CD4-positive, alpha-beta T cell (primary cell): ENCODE measurements around the gene SLC36A3. TPM values are rescaled to one million over a fixed set of nuclear protein-coding genes. Genes with fewer than 3 reads are reported as not detected.

ENCODE experiments used
- ATAC-seq: fragments of 200-7000 bp; cut with Tn5 transposase; one replicate; pipeline ENCODE4 v1.10.0; 2022; ENCODE audit warnings: mild to moderate bottlenecking; ENCODE audit not compliant: poor library complexity
- CTCF ChIA-PET: fragments of 350-600 bp; sonication (Branson Sonifier 250); formaldehyde crosslinking; loops from one replicate; lab custom pipeline; 2021; ENCODE audit warnings: antibody characterized with exemption, inconsistent platforms; lab: Charles Lee
- POLR2A ChIA-PET: fragments of 350-600 bp; sonication (Branson Sonifier 250); formaldehyde crosslinking; loops from one replicate; lab custom pipeline; 2021; ENCODE audit warnings: antibody characterized with exemption, inconsistent platforms; lab: Charles Lee
- DNase-seq, 14 experiments: peaks; one replicate each; pipeline ENCODE4 v3.0.0-alpha.2; 2013 to 2020; ENCODE audit warnings: mixed read lengths in 2 of 14
- H3K27ac ChIP-seq, 2 donors: one replicate each; pipeline versions ENCODE4 v1.5.1 to v1.7.0; 2013; ENCODE audit warnings: low read length in 2 of 2, low read depth in 1 of 2, mild to moderate bottlenecking in 1 of 2
- H3K27me3 ChIP-seq, 2 experiments: 1 replicate in 1 of 2; 2 replicates in 1 of 2; pipeline versions ENCODE4 v1.6.1 to v1.7.0; 2013; ENCODE audit warnings: low read length in 2 of 2, control low read depth in 1 of 2, mild to moderate bottlenecking in 1 of 2, moderate library complexity in 1 of 2; ENCODE audit not compliant: insufficient read depth in 2 of 2, control insufficient read depth in 1 of 2
- H3K36me3 ChIP-seq: one replicate; pipeline ENCODE4 v1.6.1; 2013; ENCODE audit warnings: low read length, control low read depth; ENCODE audit not compliant: insufficient read depth
- H3K4me1 ChIP-seq: one replicate; pipeline ENCODE4 v1.6.1; 2013; ENCODE audit warnings: low read length, control low read depth; ENCODE audit not compliant: insufficient read depth
- H3K4me3 ChIP-seq: one replicate; pipeline ENCODE4 v1.5.1; 2013; ENCODE audit warnings: mild to moderate bottlenecking, low read length, moderate library complexity
- H3K9me3 ChIP-seq, 2 experiments: 1 replicate in 1 of 2; 2 replicates in 1 of 2; pipeline versions ENCODE4 v1.6.1 to v1.7.0; 2013; ENCODE audit warnings: low read length in 2 of 2, mild to moderate bottlenecking in 2 of 2, control low read depth in 1 of 2, moderate library complexity in 1 of 2; ENCODE audit not compliant: control insufficient read depth in 1 of 2, insufficient read depth in 1 of 2
- H3K27ac Mint-ChIP-seq: one replicate; pipeline ENCODE4 v1.8.0; 2020; ENCODE audit warnings: mixed read lengths
- H3K27me3 Mint-ChIP-seq: one replicate; pipeline ENCODE4 v1.8.0; 2021; ENCODE audit warnings: mixed read lengths
- H3K36me3 Mint-ChIP-seq: one replicate; pipeline ENCODE4 v1.8.0; 2021; ENCODE audit warnings: low read depth, mixed read lengths
- H3K4me1 Mint-ChIP-seq: one replicate; pipeline ENCODE4 v1.8.0; 2021; ENCODE audit warnings: low read depth, mixed read lengths
- H3K4me3 Mint-ChIP-seq: one replicate; pipeline ENCODE4 v1.8.0; 2020; ENCODE audit warnings: mild to moderate bottlenecking, mixed read lengths
- H3K9me3 Mint-ChIP-seq: one replicate; pipeline ENCODE4 v1.8.0; 2020; ENCODE audit warnings: mixed read lengths
- intact Hi-C, 2 experiments: fragments of 100-400 bp; cut with DNase I in 1 of 2; cut with micrococcal nuclease in 1 of 2; formaldehyde crosslinking; loops; one replicate each; pipeline versions ENCODE4 v1.15.1 to v1.9.0; 2023 to 2025; cut with DNase I, micrococcal nuclease
- total RNA-seq, 174 experiments: library from RNA in 2 of 174; stranded (reverse) in 2 of 174; gene quantifications; one replicate each; pipeline ENCODE4 v1.2.3 and lab custom pipeline; 2021 to 2026
- TF ChIP-seq, protein P1 (sequence below): fragments of 200-600 bp; IDR thresholded peaks from one replicate; pipeline ENCODE4 v1.8.0; 2022; ENCODE audit warnings: antibody characterized with exemption, mild to moderate bottlenecking

SLC36A3 gene
- total RNA-seq, 2 experiments from 2014 or later: not detected

DNA sequence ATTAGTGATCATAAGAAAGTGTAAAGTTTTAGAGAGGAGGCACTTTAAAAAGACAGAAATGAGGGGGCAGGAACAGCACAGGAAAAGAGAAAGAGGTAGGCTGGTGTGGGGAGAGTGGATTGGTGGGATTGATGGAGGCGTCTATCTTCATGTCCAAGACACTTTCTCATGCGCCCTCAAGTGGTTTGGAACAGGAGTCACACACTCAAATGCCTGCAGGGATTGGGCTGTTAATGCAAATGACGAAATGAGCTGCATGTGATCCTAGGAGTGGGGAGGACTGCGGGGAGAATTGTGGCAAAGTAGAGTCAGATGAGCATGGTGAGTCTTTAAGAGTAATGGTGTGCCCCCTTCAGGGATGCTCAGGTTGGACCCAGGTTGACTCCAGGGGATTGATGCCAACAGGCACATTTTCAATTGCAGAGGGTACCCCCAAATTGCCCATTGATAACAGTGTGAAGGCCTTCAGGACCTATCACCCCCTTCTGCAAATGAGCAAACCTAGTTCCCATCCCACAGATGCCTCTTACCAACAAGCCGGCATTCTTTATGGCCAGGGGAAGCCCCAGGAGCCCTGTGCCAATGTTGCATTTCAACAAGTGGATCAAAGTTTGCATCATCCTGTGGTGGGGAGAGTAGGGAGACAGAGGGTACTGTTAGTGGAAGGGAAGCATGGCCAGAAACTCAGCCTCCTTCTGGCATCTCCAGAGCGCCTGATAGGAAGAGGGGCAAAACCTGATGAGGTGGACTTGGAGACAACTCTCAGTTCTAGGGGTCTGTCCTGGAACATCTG lies 5.3 kb downstream of the SLC36A3 start:
- intact Hi-C loops: no loop called here
- ChIA-PET CTCF (interaction anchor here (1.2 kb wide), 1 partner anchor 18 kb away, joined by 4 read pairs; no protein-coding TSS in a partner anchor), POLR2A (no interaction called here)
- Histone ChIP-seq H3K9me3 (no peaks in the 10 kb centered on the region), H3K4me1 (no peaks in the 10 kb centered on the region), H3K27me3 (peaks cover 7 to 12% of the 10 kb centered on the region in 2 experiments), H3K27ac (no peak overlapping the region), H3K36me3 (no peaks in the 10 kb centered on the region), H3K4me3 (no peak overlapping the region)
- Mint-ChIP-seq H3K4me3 (no peak overlapping the region), H3K4me1 (no peaks in the 10 kb centered on the region), H3K9me3 (no peaks in the 10 kb centered on the region), H3K27ac (no peak overlapping the region), H3K27me3 (peaks cover 46% of the 10 kb centered on the region), H3K36me3 (no peaks in the 10 kb centered on the region)
- DNase-seq (peak in 3 of 14 experiments; percentile 7 to 43 (median 36)), ATAC-seq (no peak)
- TF ChIP-seq, protein P1, sequence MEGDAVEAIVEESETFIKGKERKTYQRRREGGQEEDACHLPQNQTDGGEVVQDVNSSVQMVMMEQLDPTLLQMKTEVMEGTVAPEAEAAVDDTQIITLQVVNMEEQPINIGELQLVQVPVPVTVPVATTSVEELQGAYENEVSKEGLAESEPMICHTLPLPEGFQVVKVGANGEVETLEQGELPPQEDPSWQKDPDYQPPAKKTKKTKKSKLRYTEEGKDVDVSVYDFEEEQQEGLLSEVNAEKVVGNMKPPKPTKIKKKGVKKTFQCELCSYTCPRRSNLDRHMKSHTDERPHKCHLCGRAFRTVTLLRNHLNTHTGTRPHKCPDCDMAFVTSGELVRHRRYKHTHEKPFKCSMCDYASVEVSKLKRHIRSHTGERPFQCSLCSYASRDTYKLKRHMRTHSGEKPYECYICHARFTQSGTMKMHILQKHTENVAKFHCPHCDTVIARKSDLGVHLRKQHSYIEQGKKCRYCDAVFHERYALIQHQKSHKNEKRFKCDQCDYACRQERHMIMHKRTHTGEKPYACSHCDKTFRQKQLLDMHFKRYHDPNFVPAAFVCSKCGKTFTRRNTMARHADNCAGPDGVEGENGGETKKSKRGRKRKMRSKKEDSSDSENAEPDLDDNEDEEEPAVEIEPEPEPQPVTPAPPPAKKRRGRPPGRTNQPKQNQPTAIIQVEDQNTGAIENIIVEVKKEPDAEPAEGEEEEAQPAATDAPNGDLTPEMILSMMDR: no peak

DNA sequence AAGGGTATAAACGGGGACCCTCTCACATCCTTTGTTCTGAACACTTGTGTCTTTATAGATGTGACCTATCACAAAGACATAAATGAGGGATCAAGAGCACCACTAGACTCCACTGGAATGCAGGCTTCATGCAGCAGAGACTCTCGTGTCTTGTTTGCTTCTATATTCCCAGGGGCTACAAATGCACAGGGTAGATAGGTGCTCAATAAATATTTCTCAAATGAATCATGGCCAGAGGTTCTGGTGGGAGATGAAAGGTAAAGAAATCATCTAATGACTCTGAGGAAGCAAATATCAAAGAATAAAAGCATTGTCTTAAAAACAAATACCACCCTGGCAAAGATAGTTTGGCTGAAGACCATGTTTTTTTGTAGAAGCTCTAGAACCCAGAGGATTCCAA lies 6.6 kb downstream of the SLC36A3 start:
- intact Hi-C loops: no loop called here
- H3K9me3 ChIP-seq: no peaks in the 10 kb centered on the region
- Mint-ChIP-seq H3K4me3 (no peak overlapping the region), H3K4me1 (no peaks in the 10 kb centered on the region), H3K9me3 (no peaks in the 10 kb centered on the region), H3K36me3 (no peaks in the 10 kb centered on the region), H3K27ac (no peak overlapping the region), H3K27me3 (peaks cover 42% of the 10 kb centered on the region)
- TF ChIP-seq, protein P1: no peak
- DNase-seq (no peak), ATAC-seq (no peak)
- no peaks in the 10 kb centered on the region for H3K4me1 ChIP-seq
- peaks cover 2 to 9% of the 10 kb centered on the region in 2 experiments for H3K27me3 ChIP-seq
- ChIA-PET CTCF (no interaction called here), POLR2A (no interaction called here)
- H3K4me3 ChIP-seq: no peak overlapping the region
- no peak overlapping the region for H3K27ac ChIP-seq
- no peaks in the 10 kb centered on the region for H3K36me3 ChIP-seq

DNA sequence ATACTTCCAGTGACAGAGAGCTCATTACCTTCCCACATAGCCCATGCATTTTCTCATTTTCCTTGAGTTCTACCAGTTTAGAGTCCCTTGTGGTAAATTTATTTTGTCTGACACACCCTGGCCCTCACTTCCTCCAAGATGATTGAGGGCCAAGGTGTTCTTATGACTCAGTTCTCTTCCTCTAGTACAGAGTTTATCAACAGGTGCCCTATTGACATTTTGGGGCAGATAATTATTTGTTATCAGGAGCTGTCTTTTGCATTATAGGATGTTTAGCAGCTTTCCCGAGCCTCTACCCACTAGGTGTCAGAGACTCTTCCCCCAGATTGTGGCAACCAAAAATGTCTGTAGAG lies 7.1 kb downstream of the SLC36A3 start:
- POLR2A ChIA-PET: no interaction called here
- intact Hi-C loops: no loop called here
- CTCF ChIA-PET: no interaction called here

More for the DNA sequence above, 7.1 kb downstream of the SLC36A3 start:
- ATAC-seq: no peak
- no peak overlapping the region for H3K4me3 Mint-ChIP-seq
- H3K36me3 ChIP-seq: no peaks in the 10 kb centered on the region
- H3K27me3 Mint-ChIP-seq: peaks cover 37% of the 10 kb centered on the region
- no peak for DNase-seq
- no peak overlapping the region for H3K27ac ChIP-seq
- peaks cover 2 to 9% of the 10 kb centered on the region in 2 experiments for H3K27me3 ChIP-seq
- H3K27ac Mint-ChIP-seq: no peak overlapping the region
- H3K9me3 ChIP-seq: no peaks in the 10 kb centered on the region
- H3K4me1 Mint-ChIP-seq: no peaks in the 10 kb centered on the region
- H3K4me3 ChIP-seq: no peak overlapping the region
- TF ChIP-seq, protein P1: no peak
- H3K36me3 Mint-ChIP-seq: no peaks in the 10 kb centered on the region
- no peaks in the 10 kb centered on the region for H3K9me3 Mint-ChIP-seq
- H3K4me1 ChIP-seq: no peaks in the 10 kb centered on the region
